Glomerular visceral epithelial cell (primary cell): ENCODE results near the gene CAMTA1.
A peak's percentile ranks its signal among the peaks of the same experiment; 100 is the strongest.

Experiments
- DNase-seq: peaks from one replicate; pipeline ENCODE4 v3.0.0-alpha.2; 2016; ENCODE audit errors: extremely low spot score

CAMTA1 gene

GRCh38 chr1:7632681-7633080, 847.4 kb downstream of the CAMTA1 start:
- no peak for DNase-seq

GRCh38 chr1:7633506-7634245, 848.4 kb downstream of the CAMTA1 start:
- no peak for DNase-seq

GRCh38 chr1:7634546-7635240, 849.4 kb downstream of the CAMTA1 start:
- DNase-seq = no peak

- no peak for DNase-seq
Measured at GRCh38 chr1:7636795-7637526, 851.7 kb downstream of the CAMTA1 start.

GRCh38 chr1:7638078-7638477, 852.8 kb downstream of the CAMTA1 start:
- no peak for DNase-seq

- DNase-seq = no peak
Measured at GRCh38 chr1:7639435-7640131, 854.3 kb downstream of the CAMTA1 start.

GRCh38 chr1:7640350-7640749, 855.1 kb downstream of the CAMTA1 start:
- DNase-seq = no peak

- DNase-seq = no peak
Measured at GRCh38 chr1:7640920-7641585, 855.8 kb downstream of the CAMTA1 start.

GRCh38 chr1:7641587-7642417, 856.5 kb downstream of the CAMTA1 start:
- DNase-seq = peak; percentile 41

GRCh38 chr1:7642418-7642704, 857.1 kb downstream of the CAMTA1 start:
- no peak for DNase-seq

- peak; percentile 77 for DNase-seq
Measured at GRCh38 chr1:7642781-7643529, 857.7 kb downstream of the CAMTA1 start.

- DNase-seq = no peak
Measured at GRCh38 chr1:7643530-7643929, 858.3 kb downstream of the CAMTA1 start.

GRCh38 chr1:7644086-7644485, 858.8 kb downstream of the CAMTA1 start:
- no peak for DNase-seq

- DNase-seq = peak; percentile 80
Measured at GRCh38 chr1:7644961-7645750, 859.9 kb downstream of the CAMTA1 start.

GRCh38 chr1:7645751-7646048, 860.4 kb downstream of the CAMTA1 start:
- DNase-seq = no peak

GRCh38 chr1:7646164-7646563, 860.9 kb downstream of the CAMTA1 start:
- DNase-seq = no peak

- DNase-seq = peak; percentile 64
Measured at GRCh38 chr1:7646981-7647901, 862.0 kb downstream of the CAMTA1 start.

GRCh38 chr1:7648761-7649384, 863.6 kb downstream of the CAMTA1 start:
- DNase-seq = no peak
